HG03095 (cell line): ENCODE data around the gene RBM34.
A peak's percentile ranks its signal among the peaks of the same experiment; 100 is the strongest.

Source experiments
- ATAC-seq: cut with Tn5 transposase; IDR thresholded peaks from one replicate; pipeline ENCODE4 v1.9.1; 2021; ENCODE audit warnings: moderate library complexity; ENCODE audit not compliant: unreplicated experiment

RBM34 gene

DNA sequence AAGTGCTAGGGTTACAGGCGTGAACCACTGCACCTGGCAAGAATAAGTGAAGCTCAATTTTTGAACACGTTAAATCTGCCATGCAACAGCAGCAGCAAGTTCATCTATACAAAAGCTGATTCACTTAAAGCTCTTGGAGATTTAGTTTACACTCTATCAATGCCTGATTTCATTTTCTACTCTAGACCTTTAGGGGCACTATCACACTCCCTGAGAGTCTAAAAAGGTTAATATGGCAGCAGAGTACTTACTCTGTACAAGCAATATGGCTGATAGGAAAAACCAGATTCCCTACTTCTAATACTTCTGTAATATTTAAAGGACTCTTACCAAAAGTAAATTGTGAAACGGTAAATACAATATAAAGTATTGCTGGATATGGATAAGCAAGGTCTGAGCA, 4.8 kb downstream of the RBM34 start:
- no peak for ATAC-seq

DNA sequence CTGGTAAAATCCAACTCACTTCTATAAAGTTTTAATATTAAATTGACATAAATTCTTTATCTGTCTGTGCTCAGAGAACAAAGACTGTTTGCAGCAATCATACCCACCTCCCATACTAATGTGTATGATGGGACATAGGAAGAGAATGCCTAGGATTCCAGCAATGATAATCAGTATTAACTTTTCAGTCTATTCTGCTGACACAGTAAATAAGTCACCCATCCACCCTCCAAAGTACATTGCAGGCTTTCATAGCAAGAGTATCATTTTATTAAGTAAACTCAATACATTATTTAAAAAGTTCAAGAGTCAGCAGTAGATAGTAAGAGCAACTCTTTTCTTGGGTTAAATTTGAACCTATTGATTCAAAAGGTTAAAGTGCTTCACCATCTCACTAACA, 8.8 kb downstream of the RBM34 start:
- no peak for ATAC-seq

DNA sequence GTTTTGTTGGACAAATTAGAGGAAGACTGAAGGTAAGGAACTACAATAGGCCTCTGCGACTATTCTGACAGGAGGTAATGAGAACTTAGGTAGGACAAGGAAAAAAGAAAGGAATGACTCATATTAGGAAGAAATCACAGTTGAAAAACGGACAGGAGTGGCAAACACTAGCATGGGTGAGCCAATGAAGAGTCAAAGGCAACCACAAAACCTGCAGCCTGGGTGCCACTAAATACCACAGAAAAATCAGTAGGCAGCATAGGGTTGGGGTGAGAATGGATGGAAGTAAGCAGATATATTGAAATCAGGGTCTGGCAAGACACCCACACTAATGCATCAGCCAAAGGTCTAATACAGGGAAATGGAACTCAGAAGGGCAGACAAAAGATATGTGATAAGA, 10.0 kb downstream of the RBM34 start:
- no peak for ATAC-seq

DNA sequence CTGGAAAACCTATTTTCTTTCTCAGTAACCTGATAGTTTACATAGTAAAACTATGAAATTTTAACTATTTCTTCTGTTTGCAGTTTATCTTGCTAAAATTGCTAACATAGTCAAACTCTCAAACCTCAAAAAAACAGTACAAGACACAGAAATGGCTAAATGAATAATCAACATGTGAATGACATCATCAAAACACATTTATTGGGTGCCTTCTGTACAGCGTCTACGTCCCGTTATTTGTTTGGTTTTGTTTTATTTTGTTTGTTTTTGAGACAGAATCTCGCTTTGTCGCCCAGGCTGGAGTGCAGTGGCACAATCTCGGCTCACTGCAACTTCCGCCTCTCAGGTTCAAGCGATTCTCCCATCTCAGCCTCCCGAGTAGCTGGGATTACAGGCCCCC, 11.2 kb downstream of the RBM34 start:
- no peak for ATAC-seq

GRCh38 chr1:235147269-235147668, 13.8 kb downstream of the RBM34 start:
- no peak for ATAC-seq

DNA sequence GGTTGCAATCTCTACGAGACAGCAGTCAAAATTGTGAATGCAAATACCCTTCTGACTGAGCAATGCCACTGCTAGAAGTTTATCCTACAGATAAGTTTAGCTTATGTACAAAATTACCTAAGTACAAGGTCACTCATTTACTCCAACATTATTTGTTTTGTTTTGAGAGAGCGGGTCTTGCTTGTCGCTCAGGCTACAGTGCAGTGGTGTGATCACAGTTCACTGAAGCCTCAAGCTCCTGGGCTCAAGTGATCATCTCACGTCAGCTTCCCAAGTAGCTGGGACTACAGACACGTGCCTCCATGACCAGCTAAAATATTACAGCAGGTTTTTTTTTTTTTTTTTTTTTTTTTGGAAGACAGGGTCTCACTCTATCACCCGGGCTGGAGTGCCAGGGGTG, 15.4 kb downstream of the RBM34 start:
- no peak for ATAC-seq

- ATAC-seq, result no peak
These were observed 18.1 kb downstream of the RBM34 start for GRCh38 chr1:235142991-235143390.

GRCh38 chr1:235139315-235139714, 21.7 kb downstream of the RBM34 start:
- ATAC-seq, result no peak

DNA sequence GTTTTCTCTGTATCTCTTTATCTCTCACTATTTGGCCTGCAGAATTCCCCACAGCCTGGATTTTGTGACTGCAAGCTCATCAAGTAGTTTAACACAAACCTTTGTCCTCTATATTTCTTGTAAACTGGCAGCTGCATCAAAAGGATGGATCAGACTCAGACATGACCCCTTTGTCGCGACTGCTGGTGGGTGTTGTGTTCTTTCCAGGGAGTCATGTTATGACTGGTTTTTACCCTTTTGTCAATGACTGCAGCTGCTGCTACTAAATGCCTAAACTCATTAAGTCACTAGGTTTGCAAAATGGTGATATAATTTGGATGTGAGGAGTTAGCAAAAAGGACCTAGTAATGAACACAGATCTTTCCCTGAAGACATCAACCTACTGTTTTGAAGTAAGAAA, 22.2 kb downstream of the RBM34 start:
- no peak for ATAC-seq

GRCh38 chr1:235136111-235136510, 24.9 kb downstream of the RBM34 start:
- ATAC-seq, result no peak

- no peak for ATAC-seq
These were observed 26.9 kb downstream of the RBM34 start for GRCh38 chr1:235134171-235134570.

DNA sequence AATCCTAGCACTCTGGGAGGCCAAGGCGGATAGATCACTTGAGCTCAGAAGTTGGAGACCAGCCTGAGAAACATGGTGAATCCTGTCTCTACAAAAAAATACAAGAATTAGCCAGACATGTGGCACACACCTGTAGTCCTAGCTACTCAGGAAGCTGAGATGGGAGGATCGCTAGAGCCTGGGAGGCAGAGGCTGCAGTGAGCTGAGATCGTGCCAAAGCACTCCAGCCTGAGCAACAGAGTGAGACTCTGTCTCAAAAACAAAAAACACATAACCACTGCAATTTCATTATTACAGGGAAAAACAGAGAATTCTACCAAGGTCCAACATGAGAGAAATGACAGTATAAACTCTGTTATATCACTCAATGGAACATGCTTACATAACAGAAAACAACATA, 28.0 kb downstream of the RBM34 start:
- no peak for ATAC-seq

DNA sequence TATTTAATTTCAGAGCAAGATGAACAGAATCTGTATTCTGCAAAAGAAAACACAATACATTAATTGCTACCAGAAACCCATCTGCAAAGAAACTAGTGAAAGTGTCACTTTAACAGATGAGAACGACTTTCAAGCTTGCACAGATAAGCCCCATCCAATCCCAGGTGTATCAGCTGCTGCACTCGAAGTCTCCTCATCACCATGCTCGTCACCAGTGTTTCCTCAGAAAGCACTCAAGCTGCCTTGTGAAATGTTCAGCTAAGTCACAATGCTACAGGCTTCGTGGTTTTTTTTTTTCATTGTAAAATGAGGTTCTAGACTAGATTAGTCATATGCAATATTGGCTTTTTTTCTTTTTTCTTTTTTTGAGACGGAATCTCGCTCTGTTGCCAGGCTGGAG, 29.1 kb downstream of the RBM34 start:
- ATAC-seq, result no peak

- ATAC-seq, result no peak
These were observed 30.2 kb downstream of the RBM34 start for GRCh38 chr1:235130766-235131270.

- no peak for ATAC-seq
These were observed 31.1 kb downstream of the RBM34 start for GRCh38 chr1:235129774-235130570.

GRCh38 chr1:235128456-235129328, 32.4 kb downstream of the RBM34 start, which contains the start of gene TOMM20:
TSS of gene TOMM20 (minus strand) at chr1:235128837. CDS start at chr1:235128715, 122 bp downstream.
- peak; percentile 96 for ATAC-seq

DNA sequence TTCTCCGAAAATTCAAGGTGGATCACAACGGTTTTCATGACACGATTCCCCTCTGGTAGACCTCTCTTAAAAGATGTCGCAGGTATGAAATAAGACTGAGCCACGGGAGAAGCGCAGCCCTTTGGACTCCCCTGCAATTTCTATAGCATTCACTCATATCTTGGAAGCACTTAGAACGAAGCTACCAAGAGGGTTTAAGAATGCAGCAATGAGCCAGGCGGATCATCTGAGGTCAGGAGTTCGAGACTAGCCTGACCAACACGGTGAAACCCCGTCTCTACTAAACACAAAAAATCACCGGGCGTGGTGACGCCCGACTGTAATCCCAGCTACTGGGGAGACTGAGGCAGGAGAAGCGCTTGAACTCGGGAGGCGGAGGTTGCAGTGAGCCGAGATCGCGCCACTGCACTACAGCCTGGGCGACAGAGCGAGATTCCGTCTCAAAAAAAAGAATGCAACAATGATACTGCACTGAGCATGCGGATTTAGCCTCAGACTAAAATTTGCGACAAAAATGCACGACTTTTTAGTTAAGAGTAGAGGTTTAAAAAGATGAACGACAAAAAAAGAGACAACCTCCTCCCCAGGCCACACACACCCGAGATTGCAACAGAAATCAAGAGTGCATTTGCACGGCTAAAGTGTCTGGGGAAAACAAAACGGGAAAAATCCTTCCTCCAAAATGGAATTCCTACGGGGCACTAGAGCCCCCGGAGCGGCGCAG, 33.2 kb downstream of the RBM34 start:
- no peak for ATAC-seq

GRCh38 chr1:235127203-235127602, 33.8 kb downstream of the RBM34 start:
- ATAC-seq, result no peak

DNA sequence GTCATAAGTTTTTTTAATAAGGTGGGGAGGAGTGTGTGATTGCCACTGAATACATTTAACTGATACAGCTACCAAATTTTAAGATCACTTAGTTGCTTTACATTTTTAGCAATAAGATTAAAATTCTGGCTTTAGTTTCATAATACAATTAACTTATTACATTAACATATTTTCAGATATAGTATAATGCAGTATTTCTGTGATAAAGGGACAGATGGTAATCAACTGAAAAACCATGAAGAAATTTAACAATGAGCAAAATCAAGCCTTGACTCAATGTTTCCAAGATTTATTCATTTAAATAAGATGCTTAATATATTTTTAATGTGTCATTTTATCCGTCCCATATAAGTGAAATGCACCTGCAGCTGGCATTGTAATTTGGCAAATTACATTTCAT, 36.4 kb downstream of the RBM34 start:
- no peak for ATAC-seq

GRCh38 chr1:235124111-235124510, 36.9 kb downstream of the RBM34 start:
- no peak for ATAC-seq

GRCh38 chr1:235122348-235122747, 38.7 kb downstream of the RBM34 start:
- no peak for ATAC-seq
